HepG2 (cell line): ENCODE data around the gene NCBP3. TPM values are rescaled to one million over a fixed set of nuclear protein-coding genes. Genes with fewer than 3 reads are reported as not detected.

ENCODE experiments used
- ATF1 ChIP-seq: IDR thresholded peaks from 2 replicates; pipeline ENCODE4 v1.6.1; 2016; ENCODE audit warnings: mild to moderate bottlenecking, control low read depth
- CBX1 ChIP-seq: IDR thresholded peaks from one replicate; pipeline ENCODE4 v1.6.1; 2016; ENCODE audit warnings: antibody characterized with exemption, low read depth
- CCDC6 ChIP-seq: sonication (generic); formaldehyde crosslinking; IDR thresholded peaks from 2 replicates; pipeline ENCODE4 v1.8.1; 2022; ENCODE audit warnings: mild to moderate bottlenecking, missing genetic modification reagents, moderate library complexity
- GABPA ChIP-seq, 2 experiments: IDR thresholded peaks; 2 replicates each; pipeline ENCODE4 v1.6.1; 2011 to 2016; ENCODE audit warnings: low read depth in 2 of 2, low read length in 1 of 2, missing biosample characterization in 1 of 2, missing genetic modification characterization in 1 of 2
- HDAC1 ChIP-seq: sonication (generic); formaldehyde crosslinking; IDR thresholded peaks from 2 replicates; pipeline ENCODE4 v1.5.1; 2020; ENCODE audit warnings: mild to moderate bottlenecking, missing genetic modification reagents
- HES4 ChIP-seq: sonication (generic); formaldehyde crosslinking; IDR thresholded peaks from 2 replicates; pipeline ENCODE4 v1.9.0; 2021; ENCODE audit warnings: mild to moderate bottlenecking, missing genetic modification reagents, borderline replicate concordance
- HNF4A ChIP-seq: sonication (generic); formaldehyde crosslinking; IDR thresholded peaks from 2 replicates; pipeline ENCODE4 v1.4.0; 2020; ENCODE audit warnings: missing genetic modification reagents
- KDM5A ChIP-seq: fragments of 200-600 bp; sonication (generic); IDR thresholded peaks from 2 replicates; pipeline ENCODE4 v1.7.0; 2018; ENCODE audit warnings: antibody characterized with exemption, mild to moderate bottlenecking, low read length, borderline replicate concordance
- MTA1 ChIP-seq: sonication (generic); formaldehyde crosslinking; IDR thresholded peaks from 2 replicates; pipeline ENCODE4 v1.4.0; 2020; ENCODE audit warnings: missing genetic modification reagents, mild to moderate bottlenecking, borderline replicate concordance
- NFE2L2 ChIP-seq: fragments of 150-350 bp; IDR thresholded peaks from 2 replicates; pipeline ENCODE4 v1.6.1; 2014; ENCODE audit warnings: low read length
- NR1H2 ChIP-seq: sonication (generic); formaldehyde crosslinking; IDR thresholded peaks from 2 replicates; pipeline ENCODE4 v1.8.1; 2022; ENCODE audit warnings: low read depth, missing genetic modification reagents, borderline replicate concordance
- NRL ChIP-seq: sonication (generic); formaldehyde crosslinking; IDR thresholded peaks from 2 replicates; pipeline ENCODE4 v1.5.0; 2020; ENCODE audit warnings: missing genetic modification reagents, mild to moderate bottlenecking, moderate library complexity, borderline replicate concordance
- PHF20 ChIP-seq: sonication (generic); formaldehyde crosslinking; IDR thresholded peaks from 2 replicates; pipeline ENCODE4 v1.5.0; 2020; ENCODE audit warnings: mild to moderate bottlenecking, missing genetic modification reagents
- PHF21A ChIP-seq: sonication (generic); formaldehyde crosslinking; IDR thresholded peaks from 2 replicates; pipeline ENCODE4 v1.5.0; 2020; ENCODE audit warnings: mild to moderate bottlenecking, missing genetic modification reagents
- RFXAP ChIP-seq: sonication (generic); formaldehyde crosslinking; IDR thresholded peaks from 2 replicates; pipeline ENCODE4 v1.4.0; 2020; ENCODE audit warnings: missing genetic modification reagents, borderline replicate concordance
- SALL2 ChIP-seq: sonication (generic); formaldehyde crosslinking; IDR thresholded peaks from 2 replicates; pipeline ENCODE4 v1.8.1; 2023; ENCODE audit warnings: mild to moderate bottlenecking, missing genetic modification reagents, inconsistent platforms
- SOX13 ChIP-seq, 3 experiments: fragments of 450-650 bp in 1 of 3; sonication (generic) in 1 of 3; formaldehyde crosslinking in 1 of 3; IDR thresholded peaks in 2 of 3; conservative IDR thresholded peaks in 1 of 3; 2 replicates each; pipeline versions ENCODE4 v1.5.0 to v1.6.1; 2016 to 2020; ENCODE audit warnings: antibody characterized with exemption in 1 of 3, mild to moderate bottlenecking in 1 of 3, missing compliant biosample characterization in 1 of 3, missing genetic modification reagents in 1 of 3, moderate library complexity in 1 of 3
- ZFX ChIP-seq: sonication (generic); formaldehyde crosslinking; IDR thresholded peaks from 2 replicates; pipeline ENCODE4 v1.4.0; 2020; ENCODE audit warnings: mild to moderate bottlenecking, low read depth, missing genetic modification reagents, moderate library complexity
- ZFY ChIP-seq: sonication (generic); formaldehyde crosslinking; IDR thresholded peaks from 2 replicates; pipeline ENCODE4 v1.4.0; 2020; ENCODE audit warnings: missing genetic modification reagents
- ZNF263 ChIP-seq: sonication (generic); formaldehyde crosslinking; IDR thresholded peaks from 2 replicates; pipeline ENCODE4 v1.4.0; 2020; ENCODE audit warnings: missing genetic modification reagents
- ZNF510 ChIP-seq: sonication (generic); formaldehyde crosslinking; IDR thresholded peaks from 2 replicates; pipeline ENCODE4 v1.4.0; 2020; ENCODE audit warnings: low read depth, mild to moderate bottlenecking, missing genetic modification reagents
- ZNF562 ChIP-seq: sonication (generic); formaldehyde crosslinking; IDR thresholded peaks from 2 replicates; pipeline ENCODE4 v1.8.0; 2022; ENCODE audit warnings: missing genetic modification reagents, borderline replicate concordance
- ZNF598 ChIP-seq: sonication (generic); formaldehyde crosslinking; IDR thresholded peaks from 2 replicates; pipeline ENCODE4 v1.5.1; 2020; ENCODE audit warnings: mild to moderate bottlenecking, missing genetic modification reagents, borderline replicate concordance
- ZNF781 ChIP-seq: sonication (generic); formaldehyde crosslinking; IDR thresholded peaks from 2 replicates; pipeline ENCODE4 v1.5.1; 2020; ENCODE audit warnings: borderline replicate concordance, mild to moderate bottlenecking, missing genetic modification reagents; ENCODE audit errors: not compliant biosample characterization
- ZNF816 ChIP-seq: sonication (generic); formaldehyde crosslinking; IDR thresholded peaks from 2 replicates; pipeline ENCODE4 v1.8.0; 2022; ENCODE audit warnings: missing genetic modification reagents, mild to moderate bottlenecking, borderline replicate concordance
- polyA plus RNA-seq, 8 experiments: library from polyadenylated mRNA; depleted of rRNA in 3 of 8; stranded (reverse) in 7 of 8; unstranded in 1 of 8; fragments of >200 nt; fragmentation: Illumina TruSeq in 4 of 8; extraction: Trizol in 4 of 8; gene quantifications; 2 replicates each; pipeline versions ENCODE4 v1.2.1 to v1.2.3, GENCODE V29; 2011 to 2016; ENCODE audit warnings: low read depth in 4 of 8, missing spikeins in 1 of 8, mixed read lengths in 1 of 8; ENCODE audit not compliant: insufficient read depth in 1 of 8
- total RNA-seq, 5 experiments: library from RNA; depleted of rRNA; stranded (reverse); fragments of >200 nt; fragmentation: Illumina TruSeq; extraction: Trizol; gene quantifications; 2 replicates each; pipeline ENCODE4 v1.2.3, GENCODE V29; 2016; ENCODE audit warnings: low read depth in 1 of 5
- TF ChIP-seq, protein P1 (sequence below): IDR thresholded peaks from 2 replicates; pipeline ENCODE4 v1.6.1; 2012; ENCODE audit warnings: inconsistent platforms
- TF ChIP-seq, protein P2 (sequence below): IDR thresholded peaks from 2 replicates; pipeline ENCODE4 v1.6.1; 2016; ENCODE audit warnings: mild to moderate bottlenecking, missing biosample characterization, missing genetic modification reagents

The NCBP3 gene
- total and polyA plus RNA-seq, 2 of the 13 experiments (the other 11 are each of a cell fraction or from before 2014, with no cell fraction given), result 19.5 to 24.8 TPM

DNA sequence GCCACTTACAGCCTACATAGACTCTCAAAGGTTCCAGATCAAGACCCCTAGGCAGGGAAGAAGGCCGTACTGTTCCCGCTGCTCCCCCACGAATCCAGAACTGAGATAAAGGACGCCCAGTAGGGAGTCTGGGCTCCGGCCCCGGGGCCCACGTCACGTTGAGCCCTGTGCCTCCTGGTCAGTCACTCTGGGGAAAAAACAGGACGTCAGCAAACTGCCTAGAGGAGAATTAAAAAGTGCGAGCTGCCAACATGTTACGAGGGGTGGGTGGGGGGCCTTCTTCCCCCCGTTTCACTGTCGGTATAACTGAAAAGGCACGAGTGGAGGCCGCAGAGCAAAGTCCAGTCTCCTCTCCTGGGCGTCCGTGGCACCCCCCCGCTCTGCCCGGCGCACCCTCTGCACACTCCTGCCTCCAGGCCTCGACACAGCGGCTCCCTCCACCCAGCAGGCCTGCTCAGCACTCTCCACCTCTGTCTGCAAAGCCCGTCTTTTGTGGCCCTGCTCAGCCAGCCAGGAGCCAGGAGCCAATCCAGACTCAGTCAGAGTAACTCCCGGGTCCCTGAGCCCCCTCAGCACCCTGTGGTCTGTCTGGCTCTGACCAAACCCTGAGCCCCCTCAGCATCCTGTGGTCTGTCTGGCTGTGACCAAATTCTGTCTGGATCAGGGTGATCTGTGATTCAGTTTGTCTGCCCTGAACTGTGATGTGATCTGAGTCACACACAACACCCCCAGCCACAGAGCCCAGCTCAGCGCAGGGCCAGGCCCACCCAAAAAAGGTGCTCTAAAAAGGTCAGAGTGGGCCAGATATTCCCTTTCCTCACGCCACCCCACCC, 51.3 kb downstream of the NCBP3 start (continued):
- TF ChIP-seq SALL2 (CRISPR knock-in tag) (peak; percentile 70; the same call in 1 of the 2 replicates), RFXAP (CRISPR knock-in tag) (0 out of 2 replicates have a peak, but pooled peaks have one; percentile 57), ZFY (CRISPR knock-in tag) (peak; percentile 91), ZNF781 (peak; percentile 47), ZFX (CRISPR knock-in tag) (peak; percentile 95), ZNF816 (CRISPR knock-in tag) (0 out of 2 replicates have a peak, but pooled peaks have one; percentile 46), HNF4A (peak; percentile 91), NFE2L2 (no peak), CCDC6 (CRISPR knock-in tag) (peak; percentile 74; the same call in 1 of the 2 replicates), PHF21A (CRISPR knock-in tag) (peak; percentile 76; the same call in 1 of the 2 replicates), ZNF263 (CRISPR knock-in tag) (no peak), ATF1 (no peak), NR1H2 (CRISPR knock-in tag) (peak; percentile 26; the same call in 1 of the 2 replicates), GABPA (IDR thresholded peaks at IDR 0.05; ENCODE audit: low read depth, low read length) (no peak), GABPA (CRISPR knock-in tag; IDR thresholded peaks at IDR 0.05; ENCODE audit: low read depth) (no peak), SOX13 (IDR thresholded peaks at IDR 0.05) (0 out of 2 replicates have a peak, but pooled peaks have one; percentile 24), SOX13 (CRISPR knock-in tag; conservative IDR thresholded peaks at IDR 0.05 in 1 of 2, IDR thresholded peaks at IDR 0.05 in 1 of 2) (peak in 1 of 2 experiments; percentile 23; a peak in 1 of 4 replicates), HES4 (CRISPR knock-in tag) (peak; percentile 61; the same call in 1 of the 2 replicates), PHF20 (CRISPR knock-in tag) (0 out of 2 replicates have a peak, but pooled peaks have one; percentile 55), NRL (CRISPR knock-in tag) (no peak; the same call in 1 of the 2 replicates), CBX1 (peak; percentile 42), KDM5A (no peak), ZNF510 (no peak), HDAC1 (CRISPR knock-in tag) (peak; percentile 72), ZNF562 (CRISPR knock-in tag) (no peak), ZNF598 (CRISPR knock-in tag) (0 out of 2 replicates have a peak, but pooled peaks have one; percentile 20), MTA1 (peak; percentile 83)
- TF ChIP-seq, protein P1, sequence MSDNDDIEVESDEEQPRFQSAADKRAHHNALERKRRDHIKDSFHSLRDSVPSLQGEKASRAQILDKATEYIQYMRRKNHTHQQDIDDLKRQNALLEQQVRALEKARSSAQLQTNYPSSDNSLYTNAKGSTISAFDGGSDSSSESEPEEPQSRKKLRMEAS, result peak; percentile 88
- TF ChIP-seq, protein P2, sequence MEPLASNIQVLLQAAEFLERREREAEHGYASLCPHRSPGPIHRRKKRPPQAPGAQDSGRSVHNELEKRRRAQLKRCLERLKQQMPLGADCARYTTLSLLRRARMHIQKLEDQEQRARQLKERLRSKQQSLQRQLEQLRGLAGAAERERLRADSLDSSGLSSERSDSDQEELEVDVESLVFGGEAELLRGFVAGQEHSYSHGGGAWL (CRISPR knock-in tag), result peak; percentile 36; the same call in 1 of the 2 replicates
